Peyer's patch (tissue), 4 donors: ENCODE measurements around the gene ARF4.

Source experiments
- POLR2A ChIP-seq, 2 donors: fragments of 450-650 bp; IDR thresholded peaks; one replicate each; pipeline ENCODE4 v1.5.1; 2017; ENCODE audit warnings: antibody characterized with exemption in 2 of 2, mild to moderate bottlenecking in 2 of 2, moderate library complexity in 2 of 2
- TF ChIP-seq, protein P1 (sequence below), 6 experiments: fragments of 450-650 bp in 4 of 6; fragments of 200-600 bp in 2 of 6; sonication (generic) in 1 of 6; IDR thresholded peaks; one replicate each; pipeline ENCODE4 v1.5.1; 2017 to 2019; ENCODE audit warnings: antibody characterized with exemption in 6 of 6, mild to moderate bottlenecking in 3 of 6, moderate library complexity in 1 of 6

DNA sequence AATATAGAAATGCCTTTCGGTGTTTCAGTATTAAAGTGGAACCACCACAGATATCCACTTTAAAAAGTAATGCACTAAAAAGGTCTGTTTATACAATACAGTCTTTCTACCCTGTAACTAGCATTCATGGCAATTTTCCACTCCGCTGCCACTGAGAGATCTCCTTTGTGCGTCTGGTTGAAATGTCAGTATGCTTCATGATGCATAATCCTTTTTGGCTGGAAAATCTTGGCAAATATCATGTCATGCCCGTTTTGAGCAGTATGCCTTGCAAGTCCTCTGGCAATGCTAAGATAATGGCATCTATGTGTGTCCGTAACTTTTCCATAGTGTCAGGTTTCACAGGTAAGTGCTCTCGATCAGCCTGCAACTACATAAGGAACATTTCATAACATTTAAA lies 30.8 kb upstream of the ARF4 start:
- TF ChIP-seq, protein P1, sequence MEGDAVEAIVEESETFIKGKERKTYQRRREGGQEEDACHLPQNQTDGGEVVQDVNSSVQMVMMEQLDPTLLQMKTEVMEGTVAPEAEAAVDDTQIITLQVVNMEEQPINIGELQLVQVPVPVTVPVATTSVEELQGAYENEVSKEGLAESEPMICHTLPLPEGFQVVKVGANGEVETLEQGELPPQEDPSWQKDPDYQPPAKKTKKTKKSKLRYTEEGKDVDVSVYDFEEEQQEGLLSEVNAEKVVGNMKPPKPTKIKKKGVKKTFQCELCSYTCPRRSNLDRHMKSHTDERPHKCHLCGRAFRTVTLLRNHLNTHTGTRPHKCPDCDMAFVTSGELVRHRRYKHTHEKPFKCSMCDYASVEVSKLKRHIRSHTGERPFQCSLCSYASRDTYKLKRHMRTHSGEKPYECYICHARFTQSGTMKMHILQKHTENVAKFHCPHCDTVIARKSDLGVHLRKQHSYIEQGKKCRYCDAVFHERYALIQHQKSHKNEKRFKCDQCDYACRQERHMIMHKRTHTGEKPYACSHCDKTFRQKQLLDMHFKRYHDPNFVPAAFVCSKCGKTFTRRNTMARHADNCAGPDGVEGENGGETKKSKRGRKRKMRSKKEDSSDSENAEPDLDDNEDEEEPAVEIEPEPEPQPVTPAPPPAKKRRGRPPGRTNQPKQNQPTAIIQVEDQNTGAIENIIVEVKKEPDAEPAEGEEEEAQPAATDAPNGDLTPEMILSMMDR (IDR thresholded peaks at IDR 0.05) = no peak
- TF ChIP-seq POLR2A (IDR thresholded peaks at IDR 0.05) = no peak
